H1 (cell line): ENCODE measurements around the gene GREB1L. TPM values are rescaled to one million over a fixed set of nuclear protein-coding genes. Genes with fewer than 3 reads are reported as not detected.
"Not testable (repeated sequence)": the region's sequence is repeated elsewhere in the genome, so short reads cannot be mapped to it uniquely, and the experiment has no call there.

ENCODE experiments used
- CTCF ChIA-PET: fragments of 300-600 bp; sonication (Branson Sonifier 250); formaldehyde crosslinking; loops from one replicate; lab custom pipeline; 2021; ENCODE audit not compliant: partially characterized antibody; lab: Charles Lee
- POLR2A ChIA-PET: fragments of 300-600 bp; sonication (Branson Sonifier 250); formaldehyde crosslinking; loops from one replicate; lab custom pipeline; 2021; ENCODE audit warnings: inconsistent platforms; ENCODE audit not compliant: partially characterized antibody; lab: Charles Lee
- DNase-seq, 2 experiments: peaks; one replicate each; pipeline versions ENCODE4 v3.0.0 to v3.0.0-alpha.2; 2010 to 2022; ENCODE audit warnings: low spot score in 2 of 2, low read depth in 1 of 2, mixed read lengths in 1 of 2
- FAIRE-seq: peaks from 2 replicates; lab custom pipeline; 2011; peaks lifted over from hg19 to GRCh38; lab: Jason Lieb, UNC
- H2AFZ ChIP-seq: 2 replicates; pipeline ENCODE4 v1.8.1; 2012; ENCODE audit warnings: low read length, inconsistent platforms
- H2AK5ac ChIP-seq: 2 replicates; pipeline ENCODE4 v1.6.1; 2013; ENCODE audit warnings: low read depth, low read length
- H2BK120ac ChIP-seq: replicated peaks from 2 replicates; pipeline ENCODE3; 2013; ENCODE audit warnings: low read depth, low read length, inconsistent platforms
- H2BK12ac ChIP-seq: 2 replicates; pipeline ENCODE4 v1.6.1; 2013; ENCODE audit warnings: low read depth, low read length
- H2BK15ac ChIP-seq: 2 replicates; pipeline ENCODE4 v1.6.1; 2013; ENCODE audit warnings: low read length
- H2BK20ac ChIP-seq: 2 replicates; pipeline ENCODE4 v1.6.1; 2013; ENCODE audit warnings: low read length
- H2BK5ac ChIP-seq: 2 replicates; pipeline ENCODE4 v1.6.1; 2013; ENCODE audit warnings: low read depth, low read length
- H3K14ac ChIP-seq: 2 replicates; pipeline ENCODE4 v1.6.1; 2013; ENCODE audit warnings: inconsistent platforms; ENCODE audit not compliant: insufficient read length
- H3K18ac ChIP-seq: 2 replicates; pipeline ENCODE4 v1.6.1; 2013; ENCODE audit warnings: low read length; ENCODE audit errors: extremely low read depth
- H3K23ac ChIP-seq: 2 replicates; pipeline ENCODE4 v1.6.1; 2013; ENCODE audit warnings: inconsistent platforms; ENCODE audit not compliant: insufficient read length
- H3K23me2 ChIP-seq: 2 replicates; pipeline ENCODE4 v1.6.1; 2013; ENCODE audit warnings: low read depth, low read length
- H3K27ac ChIP-seq: 2 replicates; pipeline ENCODE4 v1.6.1; 2011; ENCODE audit warnings: low read depth, low read length, inconsistent platforms
- H3K27me3 ChIP-seq, 4 experiments: replicated peaks in 1 of 4; 1 replicate in 1 of 4; 2 replicates in 3 of 4; pipeline versions ENCODE4 v1.6.1 to v1.8.1; 2011 to 2013; ENCODE audit warnings: low read length in 3 of 4, mild to moderate bottlenecking in 3 of 4, inconsistent platforms in 2 of 4, mixed read lengths in 2 of 4, moderate library complexity in 1 of 4; ENCODE audit not compliant: control insufficient read depth in 3 of 4, insufficient read depth in 3 of 4; ENCODE audit errors: extremely low read depth in 1 of 4
- H3K36me3 ChIP-seq, 4 experiments: 2 replicates each; pipeline versions ENCODE4 v1.6.1 to v1.8.1; 2011 to 2013; ENCODE audit warnings: mild to moderate bottlenecking in 4 of 4, low read length in 3 of 4, moderate library complexity in 2 of 4, control low read depth in 1 of 4, inconsistent platforms in 1 of 4; ENCODE audit not compliant: insufficient read depth in 4 of 4, control insufficient read depth in 2 of 4
- H3K4ac ChIP-seq: replicated peaks from 2 replicates; pipeline ENCODE3; 2013; ENCODE audit warnings: low read length, low read depth, mixed read lengths, inconsistent platforms; ENCODE audit not compliant: insufficient read length
- H3K4me1 ChIP-seq, 4 experiments: replicated peaks in 1 of 4; 1 replicate in 1 of 4; 2 replicates in 3 of 4; pipeline versions ENCODE4 v1.6.1 to v1.8.1; 2011 to 2013; ENCODE audit warnings: low read length in 3 of 4, inconsistent platforms in 2 of 4, mixed read lengths in 1 of 4; ENCODE audit not compliant: insufficient read depth in 4 of 4, control insufficient read depth in 3 of 4
- H3K4me2 ChIP-seq, 2 experiments: 2 replicates each; pipeline versions ENCODE4 v1.6.1 to v1.8.1; 2011 to 2013; ENCODE audit warnings: low read depth in 2 of 2, low read length in 2 of 2, control low read depth in 1 of 2, inconsistent platforms in 1 of 2, mild to moderate bottlenecking in 1 of 2; ENCODE audit not compliant: insufficient read depth in 1 of 2
- H3K4me3 ChIP-seq, 4 experiments: fragments of 200-600, 300-600 bp in 1 of 4; sonication (generic), shearing (Covaris generic), sonication (Bioruptor Twin) in 1 of 4; 2 replicates each; pipeline versions ENCODE4 v1.5.1 to v1.8.1; 2011 to 2016; ENCODE audit warnings: low read length in 4 of 4, low read depth in 3 of 4, control low read depth in 2 of 4, inconsistent platforms in 2 of 4, mild to moderate bottlenecking in 2 of 4, mixed read lengths in 1 of 4, moderate library complexity in 1 of 4; ENCODE audit not compliant: insufficient read depth in 2 of 4; ENCODE audit errors: extremely low read depth in 1 of 4
- H3K56ac ChIP-seq: replicated peaks from 2 replicates; pipeline ENCODE3; 2013; ENCODE audit warnings: low read depth, mild to moderate bottlenecking, mixed read lengths, low read length, inconsistent platforms; ENCODE audit not compliant: insufficient read length
- H3K79me1 ChIP-seq: 2 replicates; pipeline ENCODE4 v1.6.1; 2013; ENCODE audit warnings: low read depth, low read length, control low read depth
- H3K79me2 ChIP-seq, 2 experiments: 2 replicates each; pipeline versions ENCODE4 v1.6.1 to v1.8.1; 2012 to 2013; ENCODE audit warnings: low read length in 2 of 2, mild to moderate bottlenecking in 2 of 2, inconsistent platforms in 1 of 2; ENCODE audit not compliant: insufficient read depth in 2 of 2, control insufficient read depth in 1 of 2
- H3K9ac ChIP-seq, 4 experiments: replicated peaks in 1 of 4; 1 replicate in 1 of 4; 2 replicates in 3 of 4; pipeline versions ENCODE4 v1.6.1 to v1.8.1; 2011 to 2013; ENCODE audit warnings: low read depth in 3 of 4, low read length in 3 of 4, control low read depth in 2 of 4, mild to moderate bottlenecking in 2 of 4, moderate library complexity in 2 of 4, inconsistent platforms in 1 of 4; ENCODE audit errors: extremely low read depth in 1 of 4
- H3K9me3 ChIP-seq, 2 experiments: 2 replicates each; pipeline versions ENCODE4 v1.6.1 to v1.8.1; 2012 to 2013; ENCODE audit warnings: mild to moderate bottlenecking in 2 of 2, moderate library complexity in 2 of 2, control low read depth in 1 of 2, inconsistent platforms in 1 of 2, low read depth in 1 of 2, low read length in 1 of 2, mixed read lengths in 1 of 2; ENCODE audit not compliant: insufficient read depth in 2 of 2
- H4K20me1 ChIP-seq, 2 experiments: replicated peaks in 1 of 2; 2 replicates each; pipeline versions ENCODE3 to v1.8.1; 2011 to 2013; ENCODE audit warnings: inconsistent platforms in 2 of 2, low read length in 2 of 2, mild to moderate bottlenecking in 1 of 2; ENCODE audit not compliant: insufficient read depth in 2 of 2, control insufficient read depth in 1 of 2
- H4K5ac ChIP-seq: 2 replicates; pipeline ENCODE4 v1.6.1; 2013; ENCODE audit warnings: low read length, low read depth, mixed read lengths, inconsistent platforms; ENCODE audit not compliant: insufficient read length
- H4K8ac ChIP-seq: 2 replicates; pipeline ENCODE4 v1.8.0; 2013; ENCODE audit warnings: mild to moderate bottlenecking, moderate library complexity, low read length, inconsistent platforms; ENCODE audit not compliant: insufficient read depth; ENCODE audit errors: extremely low read depth
- H4K91ac ChIP-seq: replicated peaks from 2 replicates; pipeline ENCODE3; 2013; ENCODE audit warnings: low read length, mixed read lengths, inconsistent platforms; ENCODE audit not compliant: insufficient read length
- NANOG ChIP-seq: IDR thresholded peaks from 2 replicates; pipeline ENCODE4 v1.6.1; 2011; ENCODE audit warnings: low read length, low read depth, mild to moderate bottlenecking, inconsistent platforms; ENCODE audit not compliant: insufficient read depth, poor library complexity, severe bottlenecking
- POLR2AphosphoS5 ChIP-seq: IDR thresholded peaks from 2 replicates; pipeline ENCODE4 v1.6.1; 2011; ENCODE audit warnings: low read depth, low read length
- RNF2 ChIP-seq: fragments of 200-900, 300-1000 bp; sonication (generic); IDR thresholded peaks from 2 replicates; pipeline ENCODE4 v1.7.1; 2016; ENCODE audit warnings: borderline replicate concordance, low read depth, mild to moderate bottlenecking, antibody characterized with exemption, low read length; ENCODE audit not compliant: poor library complexity, severe bottlenecking; ENCODE audit errors: missing control alignments
- WGBS, 2 experiments: shearing (Covaris generic) in 1 of 2; methylation state at CpG; one replicate each; pipeline versions ENCODE4 v1.1.6 to v1.1.7; 2013 to 2015; ENCODE audit warnings: low lambda C conversion rate in 2 of 2, mixed read lengths in 2 of 2, inconsistent platforms in 1 of 2, low coverage in 1 of 2, missing lambda C conversion rate in 1 of 2; ENCODE audit not compliant: insufficient replicate concordance in 2 of 2, insufficient coverage in 1 of 2, insufficient read length in 1 of 2; ENCODE audit errors: extremely low coverage in 1 of 2, missing lambda C conversion rate in 1 of 2; 5-methylcytosine and 5-hydroxymethylcytosine counted together
- polyA plus RNA-seq, 7 experiments: library from polyadenylated mRNA; depleted of rRNA in 3 of 7; stranded (reverse) in 5 of 7; unstranded in 2 of 7; fragments of >200 nt in 5 of 7; fragments of 200-250 nt in 2 of 7; gene quantifications; 1 replicate in 5 of 7; 2 replicates in 1 of 7; 4 replicates in 1 of 7; pipeline versions ENCODE4 v1.2.1 to v1.2.3, GENCODE V29; 2011 to 2013; ENCODE audit warnings: missing spikeins in 2 of 7, mixed read lengths in 2 of 7
- total RNA-seq: library from RNA; stranded (reverse); fragmentation: NEBNext Ultra II Directional; extraction: Animal tissue kit (Norgen Biotek cat#: 25700); gene quantifications from 2 replicates; pipeline ENCODE4 v1.2.1, GENCODE V29; 2021
- TF ChIP-seq, protein P1 (sequence below): IDR thresholded peaks from 2 replicates; pipeline ENCODE4 v1.6.1; 2012; ENCODE audit warnings: inconsistent platforms

The GREB1L gene
- total and polyA plus RNA-seq, 2 of the 8 experiments (the other 6 are each of a cell fraction or from before 2014, with no cell fraction given), result 0.34 to 1.6 TPM

- TF ChIP-seq, protein P1, sequence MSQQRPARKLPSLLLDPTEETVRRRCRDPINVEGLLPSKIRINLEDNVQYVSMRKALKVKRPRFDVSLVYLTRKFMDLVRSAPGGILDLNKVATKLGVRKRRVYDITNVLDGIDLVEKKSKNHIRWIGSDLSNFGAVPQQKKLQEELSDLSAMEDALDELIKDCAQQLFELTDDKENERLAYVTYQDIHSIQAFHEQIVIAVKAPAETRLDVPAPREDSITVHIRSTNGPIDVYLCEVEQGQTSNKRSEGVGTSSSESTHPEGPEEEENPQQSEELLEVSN, result no peak
- TF ChIP-seq NANOG (no peak), RNF2 (no peak), POLR2AphosphoS5 (no peak)
- TF ChIP-seq, all 59 proteins: peak for 0
Observed at GRCh38 chr18:21369146-21369545, 127.1 kb downstream of the GREB1L start (continued).

GRCh38 chr18:21369597-21369996 lies 127.6 kb downstream of the GREB1L start:
- H3K14ac ChIP-seq, POLR2A ChIA-PET, H3K27me3 ChIP-seq, H2BK15ac ChIP-seq, H3K23ac ChIP-seq, H4K20me1 ChIP-seq, H3K9ac ChIP-seq, H2BK5ac ChIP-seq, H3K4me2 ChIP-seq, FAIRE-seq, DNase-seq, H3K27ac ChIP-seq, H2BK120ac ChIP-seq, H3K79me2 ChIP-seq, H3K56ac ChIP-seq, H2AFZ ChIP-seq, H2AK5ac ChIP-seq, H2BK12ac ChIP-seq, H3K9me3 ChIP-seq, H3K4me3 ChIP-seq, H3K79me1 ChIP-seq, H3K18ac ChIP-seq, H4K91ac ChIP-seq, H3K36me3 ChIP-seq, H4K5ac ChIP-seq, H3K4ac ChIP-seq, H4K8ac ChIP-seq, H3K4me1 ChIP-seq, H3K23me2 ChIP-seq, H2BK20ac ChIP-seq: not testable (repeated sequence)
- WGBS, 2 experiments, result 100% methylated on average over 6 of the region's 7 CpGs; no CpG with 5 or more reads in 1 of the 2 experiments
- CTCF ChIA-PET, result interaction anchor here (1.0 kb wide), 1 partner anchor 8 kb away, joined by 3 read pairs; no protein-coding TSS in a partner anchor
